ENCODE results near the gene RAD51D.

DNA sequence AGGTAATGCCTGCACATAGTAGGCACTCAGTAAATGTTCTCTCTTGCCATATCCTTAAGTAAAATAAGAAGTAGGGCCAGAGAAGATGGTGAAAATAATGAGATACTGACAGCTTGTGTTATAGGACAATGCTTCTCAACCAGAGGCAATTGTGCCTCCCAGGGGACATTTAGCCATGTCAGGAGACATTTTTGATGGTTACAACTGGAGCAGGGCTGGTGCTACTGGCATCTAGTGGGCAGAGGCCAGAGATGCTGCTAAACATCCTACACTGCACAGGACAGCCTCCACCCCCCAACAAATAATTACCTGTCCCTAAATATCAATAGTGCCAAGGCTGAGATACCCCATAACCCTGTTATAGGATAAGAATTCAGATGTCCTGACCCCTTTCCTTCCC lies 1.7 kb downstream of the RAD51D start:
- TF ChIP-seq POLR2AphosphoS5 (IDR thresholded peaks at IDR 0.05; ENCODE audit: insufficient read depth, low read depth, low read length), result no peak
- TF ChIP-seq JUN (IDR thresholded peaks at IDR 0.05; ENCODE audit: borderline replicate concordance, insufficient read depth, insufficient read length, low read depth), result no peak
- TF ChIP-seq POLR2A (IDR thresholded peaks at IDR 0.05; ENCODE audit: low read depth, low read length), result no peak
- TF ChIP-seq, protein P1, sequence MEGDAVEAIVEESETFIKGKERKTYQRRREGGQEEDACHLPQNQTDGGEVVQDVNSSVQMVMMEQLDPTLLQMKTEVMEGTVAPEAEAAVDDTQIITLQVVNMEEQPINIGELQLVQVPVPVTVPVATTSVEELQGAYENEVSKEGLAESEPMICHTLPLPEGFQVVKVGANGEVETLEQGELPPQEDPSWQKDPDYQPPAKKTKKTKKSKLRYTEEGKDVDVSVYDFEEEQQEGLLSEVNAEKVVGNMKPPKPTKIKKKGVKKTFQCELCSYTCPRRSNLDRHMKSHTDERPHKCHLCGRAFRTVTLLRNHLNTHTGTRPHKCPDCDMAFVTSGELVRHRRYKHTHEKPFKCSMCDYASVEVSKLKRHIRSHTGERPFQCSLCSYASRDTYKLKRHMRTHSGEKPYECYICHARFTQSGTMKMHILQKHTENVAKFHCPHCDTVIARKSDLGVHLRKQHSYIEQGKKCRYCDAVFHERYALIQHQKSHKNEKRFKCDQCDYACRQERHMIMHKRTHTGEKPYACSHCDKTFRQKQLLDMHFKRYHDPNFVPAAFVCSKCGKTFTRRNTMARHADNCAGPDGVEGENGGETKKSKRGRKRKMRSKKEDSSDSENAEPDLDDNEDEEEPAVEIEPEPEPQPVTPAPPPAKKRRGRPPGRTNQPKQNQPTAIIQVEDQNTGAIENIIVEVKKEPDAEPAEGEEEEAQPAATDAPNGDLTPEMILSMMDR (IDR thresholded peaks at IDR 0.05; ENCODE audit: extremely low read depth in 1 of 2, insufficient read depth in 1 of 2, low read depth in 1 of 2, low read length in 2 of 2), result peak; percentile 26 to 44
- TF ChIP-seq, protein P2, sequence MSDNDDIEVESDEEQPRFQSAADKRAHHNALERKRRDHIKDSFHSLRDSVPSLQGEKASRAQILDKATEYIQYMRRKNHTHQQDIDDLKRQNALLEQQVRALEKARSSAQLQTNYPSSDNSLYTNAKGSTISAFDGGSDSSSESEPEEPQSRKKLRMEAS (IDR thresholded peaks at IDR 0.05; ENCODE audit: insufficient read depth, insufficient read length), result no peak
- TF ChIP-seq FOS (IDR thresholded peaks at IDR 0.05; ENCODE audit: borderline replicate concordance, insufficient read depth, low read length), result no peak
- TF ChIP-seq EZH2 (IDR thresholded peaks at IDR 0.05; ENCODE audit: borderline replicate concordance, low read depth, low read length, severe bottlenecking), result no peak

Measured in endothelial cell of umbilical vein (primary cell).